Colonic mucosa (tissue), 4 donors: ENCODE results near the gene MRPS25. TPM values are rescaled to one million over a fixed set of nuclear protein-coding genes. Genes with fewer than 3 reads are reported as not detected.

Source experiments
- DNase-seq: peaks from one replicate; pipeline ENCODE4 v3.0.0-alpha.2; 2020
- H3K27ac ChIP-seq: fragments of 200-600 bp; one replicate; pipeline ENCODE4 v1.8.0; 2021
- H3K27me3 ChIP-seq: fragments of 200-600 bp; one replicate; pipeline ENCODE4 v1.8.0; 2021
- H3K36me3 ChIP-seq: fragments of 200-600 bp; one replicate; pipeline ENCODE4 v1.8.0; 2021
- H3K4me1 ChIP-seq: fragments of 200-600 bp; one replicate; pipeline ENCODE4 v1.8.0; 2021; ENCODE audit warnings: mild to moderate bottlenecking
- H3K4me3 ChIP-seq: fragments of 200-600 bp; one replicate; pipeline ENCODE4 v1.8.0; 2021
- H3K9ac ChIP-seq, 2 donors: one replicate each; pipeline ENCODE4 v1.7.0; 2013; ENCODE audit warnings: control low read depth in 2 of 2, low read depth in 2 of 2, low read length in 2 of 2
- H3K9me3 ChIP-seq: fragments of 200-600 bp; one replicate; pipeline ENCODE4 v1.8.0; 2021
- CTCF ChIP-seq: fragments of 200-600 bp; IDR thresholded peaks from one replicate; pipeline ENCODE4 v1.8.0; 2022; ENCODE audit warnings: antibody characterized with exemption, mild to moderate bottlenecking
- intact Hi-C: fragments of 100-400 bp; cut with DNase I; formaldehyde crosslinking; loops from one replicate; pipeline ENCODE4 v1.14.1; 2022
- total RNA-seq, 2 donors: library from RNA; stranded (reverse); fragmentation: NEBNext Ultra II Directional in 1 of 2; extraction: Animal tissue kit (Norgen Biotek cat#: 25700) in 1 of 2; gene quantifications; one replicate each; pipeline ENCODE4 v1.2.1, GENCODE V29; 2021
- donor health status: healthy.
- donor health status: DM: no; HTN: no; CAD: no.
- donor health status: DM: no; HTN: no; CAD: no.

MRPS25 gene
- total RNA-seq, 2 donors from 2014 or later = 53.3 to 117 TPM

- TF ChIP-seq CTCF = no peak
- H3K27me3 ChIP-seq = no peaks in the 10 kb centered on the region
- H3K9me3 ChIP-seq = no peaks in the 10 kb centered on the region
- H3K36me3 ChIP-seq = peaks cover 26% of the 10 kb centered on the region
- H3K4me3 ChIP-seq = no peak overlapping the region
- DNase-seq = no peak
- intact Hi-C loops = no loop called here
- no peak overlapping the region for H3K9ac ChIP-seq
- no peaks in the 10 kb centered on the region for H3K4me1 ChIP-seq
- H3K27ac ChIP-seq = no peak overlapping the region
Observed at GRCh38 chr3:15033103-15033502, 32.0 kb downstream of the MRPS25 start.

- H3K27me3 ChIP-seq = no peaks in the 10 kb centered on the region
- no peaks in the 10 kb centered on the region for H3K4me1 ChIP-seq
- peaks cover 22% of the 10 kb centered on the region for H3K36me3 ChIP-seq
- H3K27ac ChIP-seq = no peak overlapping the region
- H3K9me3 ChIP-seq = no peaks in the 10 kb centered on the region
- no peak for TF ChIP-seq CTCF
- DNase-seq = no peak
- intact Hi-C loops = no loop called here
- H3K4me3 ChIP-seq = no peak overlapping the region
- H3K9ac ChIP-seq = no peak overlapping the region
Observed at GRCh38 chr3:15032650-15033049, 32.5 kb downstream of the MRPS25 start.

GRCh38 chr3:15029625-15030024 is 35.5 kb downstream of the MRPS25 start:
- no peak overlapping the region for H3K9ac ChIP-seq
- intact Hi-C loops = no loop called here
- no peak overlapping the region for H3K27ac ChIP-seq
- H3K4me1 ChIP-seq = no peaks in the 10 kb centered on the region
- no peaks in the 10 kb centered on the region for H3K9me3 ChIP-seq
- H3K4me3 ChIP-seq = no peak overlapping the region
- H3K27me3 ChIP-seq = no peaks in the 10 kb centered on the region
- DNase-seq = no peak
- TF ChIP-seq CTCF = no peak
- H3K36me3 ChIP-seq = peaks cover 9% of the 10 kb centered on the region

GRCh38 chr3:15023719-15024118 is 41.4 kb downstream of the MRPS25 start:
- DNase-seq = no peak
- no peak for TF ChIP-seq CTCF
- Histone ChIP-seq H3K4me1 (no peaks in the 10 kb centered on the region), H3K27me3 (no peaks in the 10 kb centered on the region), H3K4me3 (no peak overlapping the region), H3K36me3 (peaks cover 4% of the 10 kb centered on the region), H3K9ac (no peak overlapping the region), H3K9me3 (no peaks in the 10 kb centered on the region), H3K27ac (no peak overlapping the region)
- intact Hi-C loops = no loop called here

GRCh38 chr3:15023249-15023648 is 41.9 kb downstream of the MRPS25 start:
- no peak overlapping the region for H3K4me3 ChIP-seq
- TF ChIP-seq CTCF = no peak
- H3K9ac ChIP-seq = no peak overlapping the region
- H3K27ac ChIP-seq = no peak overlapping the region
- peaks cover 4% of the 10 kb centered on the region for H3K36me3 ChIP-seq
- DNase-seq = no peak
- intact Hi-C loops = no loop called here
- no peaks in the 10 kb centered on the region for H3K4me1 ChIP-seq
- H3K27me3 ChIP-seq = no peaks in the 10 kb centered on the region
- no peaks in the 10 kb centered on the region for H3K9me3 ChIP-seq

- Histone ChIP-seq H3K36me3 (peaks cover 15% of the 10 kb centered on the region), H3K9ac (no peak overlapping the region), H3K27ac (no peak overlapping the region), H3K4me1 (no peaks in the 10 kb centered on the region), H3K4me3 (no peak overlapping the region), H3K27me3 (no peaks in the 10 kb centered on the region), H3K9me3 (no peaks in the 10 kb centered on the region)
- intact Hi-C loops = no loop called here
- DNase-seq = no peak
- TF ChIP-seq CTCF = no peak
Observed at GRCh38 chr3:15017191-15017590, 47.9 kb downstream of the MRPS25 start.
